ENCODE measurements around the gene ANO4.
"Not testable (repeated sequence)": the region's sequence is repeated elsewhere in the genome, so short reads cannot be mapped to it uniquely, and the experiment has no call there.

Gene ANO4

GRCh38 chr12:100955139-100955538 lies 160.6 kb downstream of the ANO4 start:
- DNase-seq: no peak

GRCh38 chr12:100956311-100956852 lies 161.8 kb downstream of the ANO4 start:
- no peak for DNase-seq

- no peak for DNase-seq
These were observed 164.9 kb downstream of the ANO4 start for GRCh38 chr12:100959481-100959880.

- DNase-seq: no peak
These were observed 167.6 kb downstream of the ANO4 start for GRCh38 chr12:100962086-100962712.

GRCh38 chr12:100963381-100963780 lies 168.8 kb downstream of the ANO4 start:
- no peak for DNase-seq

GRCh38 chr12:100964028-100964427 lies 169.5 kb downstream of the ANO4 start:
- no peak for DNase-seq

- no peak for DNase-seq
These were observed 172.6 kb downstream of the ANO4 start for GRCh38 chr12:100967189-100967588.

- no peak for DNase-seq
These were observed 176.3 kb downstream of the ANO4 start for GRCh38 chr12:100970894-100971293.

- DNase-seq: no peak
These were observed 177.5 kb downstream of the ANO4 start for GRCh38 chr12:100972121-100972520.

GRCh38 chr12:100974341-100974740 lies 179.8 kb downstream of the ANO4 start:
- no peak for DNase-seq

GRCh38 chr12:100974747-100975146 lies 180.2 kb downstream of the ANO4 start:
- no peak for DNase-seq

- DNase-seq: no peak
These were observed 182.2 kb downstream of the ANO4 start for GRCh38 chr12:100976735-100977134.

GRCh38 chr12:100980856-100981255 lies 186.3 kb downstream of the ANO4 start:
- DNase-seq: no peak

GRCh38 chr12:100982511-100983183 lies 188.1 kb downstream of the ANO4 start:
- no peak for DNase-seq

- DNase-seq: no peak
These were observed 190.2 kb downstream of the ANO4 start for GRCh38 chr12:100984796-100985195.

GRCh38 chr12:100986595-100987547 lies 192.3 kb downstream of the ANO4 start:
- no peak for DNase-seq

- DNase-seq: no peak
These were observed 193.3 kb downstream of the ANO4 start for GRCh38 chr12:100987552-100988521.

GRCh38 chr12:100989509-100989908 lies 194.9 kb downstream of the ANO4 start:
- DNase-seq: not testable (repeated sequence)

GRCh38 chr12:100991102-100991501 lies 196.5 kb downstream of the ANO4 start:
- DNase-seq: no peak

GRCh38 chr12:100992194-100992593 lies 197.6 kb downstream of the ANO4 start:
- DNase-seq: no peak

- DNase-seq: no peak
These were observed 199.4 kb downstream of the ANO4 start for GRCh38 chr12:100993916-100994450.

GRCh38 chr12:100995201-100995600 lies 200.6 kb downstream of the ANO4 start:
- no peak for DNase-seq
